Common myeloid progenitor, CD34-positive (primary cell): Measurements from ENCODE around the gene RCBTB1.
"Not testable (repeated sequence)": the region's sequence is repeated elsewhere in the genome, so short reads cannot be mapped to it uniquely, and the experiment has no call there.

ENCODE experiments used
- CTCF ChIA-PET: fragments of 350-600 bp; sonication (Branson Sonifier 250); formaldehyde crosslinking; loops from one replicate; lab custom pipeline; 2021; ENCODE audit warnings: antibody characterized with exemption; lab: Charles Lee
- POLR2A ChIA-PET: fragments of 350-600 bp; sonication (Branson Sonifier 250); formaldehyde crosslinking; loops from one replicate; lab custom pipeline; 2021; ENCODE audit warnings: antibody characterized with exemption; lab: Charles Lee
- DNase-seq, 3 donors: peaks; one replicate each; pipeline versions ENCODE4 v3.0.0 to v3.0.0-alpha.2; 2013
- H3K27ac ChIP-seq, 2 experiments: 1 replicate in 1 of 2; 2 replicates in 1 of 2; pipeline ENCODE4 v1.7.0; 2013; ENCODE audit warnings: inconsistent platforms in 2 of 2, low read length in 2 of 2, mild to moderate bottlenecking in 2 of 2, low read depth in 1 of 2, moderate library complexity in 1 of 2; ENCODE audit not compliant: severe bottlenecking in 2 of 2, insufficient read depth in 1 of 2, poor library complexity in 1 of 2
- H3K27me3 ChIP-seq, 5 experiments: replicated peaks in 2 of 5; 1 replicate in 3 of 5; 2 replicates in 2 of 5; pipeline versions ENCODE4 v1.6.1 to v1.7.0; 2013; ENCODE audit warnings: low read length in 4 of 5, mild to moderate bottlenecking in 2 of 5, moderate library complexity in 2 of 5, inconsistent platforms in 1 of 5; ENCODE audit not compliant: insufficient read depth in 5 of 5, control insufficient read depth in 4 of 5
- H3K36me3 ChIP-seq, 4 experiments: 1 replicate in 2 of 4; 2 replicates in 2 of 4; pipeline versions ENCODE4 v1.6.1 to v1.7.0; 2013; ENCODE audit warnings: low read length in 3 of 4, control low read depth in 1 of 4, mild to moderate bottlenecking in 1 of 4; ENCODE audit not compliant: control insufficient read depth in 4 of 4, insufficient read depth in 4 of 4
- H3K4me1 ChIP-seq, 4 experiments: 1 replicate in 3 of 4; 2 replicates in 1 of 4; pipeline versions ENCODE4 v1.6.1 to v1.7.1; 2013; ENCODE audit warnings: low read length in 3 of 4, mild to moderate bottlenecking in 3 of 4, control low read depth in 1 of 4, inconsistent platforms in 1 of 4, moderate library complexity in 1 of 4; ENCODE audit not compliant: control insufficient read depth in 4 of 4, insufficient read depth in 4 of 4; ENCODE audit errors: control extremely low read depth in 1 of 4
- H3K4me3 ChIP-seq, 7 experiments: 1 replicate in 4 of 7; 2 replicates in 3 of 7; pipeline versions ENCODE4 v1.5.1 to v1.7.0; 2013; ENCODE audit warnings: mild to moderate bottlenecking in 7 of 7, low read length in 6 of 7, moderate library complexity in 6 of 7, inconsistent platforms in 2 of 7, low read depth in 2 of 7, control low read depth in 1 of 7; ENCODE audit not compliant: insufficient read depth in 4 of 7, control insufficient read depth in 1 of 7; ENCODE audit errors: extremely low read depth in 1 of 7
- H3K9me3 ChIP-seq, 5 experiments: 1 replicate in 4 of 5; 2 replicates in 1 of 5; pipeline versions ENCODE4 v1.6.1 to v1.7.1; 2013; ENCODE audit warnings: low read length in 4 of 5, mild to moderate bottlenecking in 2 of 5, inconsistent platforms in 1 of 5, low read depth in 1 of 5, moderate library complexity in 1 of 5; ENCODE audit not compliant: control insufficient read depth in 4 of 5, insufficient read depth in 2 of 5; ENCODE audit errors: control extremely low read depth in 1 of 5
- WGBS: methylation state at CpG from one replicate; pipeline ENCODE4 v1.1.5; 2013; ENCODE audit not compliant: insufficient coverage; 5-methylcytosine and 5-hydroxymethylcytosine counted together

Gene RCBTB1

DNA sequence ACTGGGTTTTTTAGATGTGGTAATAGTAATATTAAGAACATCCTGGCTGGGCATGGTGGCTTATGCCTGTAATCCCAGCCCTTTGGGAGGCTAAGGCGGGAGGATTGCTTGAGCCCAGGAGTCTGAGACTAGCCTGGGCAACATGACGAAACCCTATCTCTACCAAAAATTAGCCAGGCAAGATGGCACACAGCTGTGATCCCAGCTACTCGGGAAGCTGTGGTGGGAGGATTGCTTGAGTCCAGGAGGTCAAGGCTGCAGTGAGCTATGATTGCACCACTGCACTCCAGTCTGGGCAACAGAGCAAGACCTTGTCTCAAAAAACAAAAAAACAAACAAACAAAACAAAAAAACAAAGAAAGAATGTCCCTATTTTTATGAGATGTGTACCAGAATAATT is 5.4 kb upstream of the RCBTB1 start:
- DNase-seq, H3K4me3 ChIP-seq, H3K27me3 ChIP-seq, H3K4me1 ChIP-seq, POLR2A ChIA-PET, H3K9me3 ChIP-seq, H3K27ac ChIP-seq, H3K36me3 ChIP-seq: not testable (repeated sequence)
- CTCF ChIA-PET = interaction anchor here (1.2 to 3.2 kb wide), 3 partner anchors 12 to 290 kb away, joined by 3 to 11 read pairs (median 4); no protein-coding TSS in a partner anchor
- 100% methylated on average over 3 of the region's 3 CpGs for WGBS

GRCh38 chr13:49587311-49587847 is 2.0 kb upstream of the RCBTB1 start:
- H3K36me3 ChIP-seq = peaks cover 0 to 3% (median 1%) of the 10 kb centered on the region in 4 experiments
- POLR2A ChIA-PET = no interaction called here
- no peak overlapping the region for H3K4me3 ChIP-seq
- peaks cover 6 to 21% (median 16%) of the 10 kb centered on the region in 4 experiments for H3K4me1 ChIP-seq
- DNase-seq = no peak
- CTCF ChIA-PET = interaction anchor here (1.0 kb wide), 1 partner anchor 10 kb away, joined by 3 read pairs; no protein-coding TSS in a partner anchor
- H3K9me3 ChIP-seq = no peaks in the 10 kb centered on the region
- no peak overlapping the region for H3K27ac ChIP-seq
- 97% methylated on average over 2 of the region's 2 CpGs for WGBS
- H3K27me3 ChIP-seq = no peaks in the 10 kb centered on the region

- H3K27ac ChIP-seq = no peak overlapping the region
- 92% methylated on average over 1 of the region's 3 CpGs for WGBS
- CTCF ChIA-PET = interaction anchor here (0.6 to 1.4 kb wide), 4 partner anchors 11 to 240 kb away, joined by 3 to 6 read pairs (median 4); no protein-coding TSS in a partner anchor
These were observed 1.4 kb upstream of the RCBTB1 start for GRCh38 chr13:49586717-49587116.

DNA sequence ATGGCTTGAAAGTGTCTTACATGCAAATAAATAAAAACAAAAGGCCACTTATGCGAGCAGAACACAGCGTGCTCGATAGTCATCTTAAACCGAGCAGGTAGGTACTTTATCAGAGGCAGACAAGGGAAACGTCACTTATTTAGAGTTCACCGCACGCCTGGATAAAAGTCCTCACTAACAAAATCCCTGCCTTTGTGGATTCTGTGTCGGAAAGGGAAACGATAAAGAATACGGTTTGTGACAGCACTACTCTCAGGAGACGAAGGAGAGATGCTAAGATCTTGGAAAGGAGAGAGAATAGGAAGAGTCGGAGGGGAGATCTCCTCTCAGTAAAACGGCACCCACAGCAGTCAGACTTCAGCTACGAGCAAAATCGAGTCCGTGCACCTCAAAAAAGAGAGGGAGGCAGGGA is 581 bp downstream of the RCBTB1 start:
- CTCF ChIA-PET = interaction anchor here (1.0 to 1.7 kb wide), 2 partner anchors 24 to 32 kb away, joined by 3 to 8 read pairs; no protein-coding TSS in a partner anchor
- Histone ChIP-seq H3K27ac (peak overlapping the region in 1 of 2 experiments; percentile 68), H3K4me3 (peak overlapping the region; percentile 81 to 97 (median 89)), H3K27me3 (no peaks in the 10 kb centered on the region), H3K36me3 (peaks cover 0 to 14% (median 5%) of the 10 kb centered on the region in 4 experiments), H3K9me3 (no peaks in the 10 kb centered on the region), H3K4me1 (peaks cover 6 to 32% (median 21%) of the 10 kb centered on the region in 4 experiments)
- peak in 2 of 3 donors; percentile 48 to 58 for DNase-seq
- POLR2A ChIA-PET = interaction anchor here (1.1 kb wide), 1 partner anchor 25 kb away, joined by 4 read pairs; no protein-coding TSS in a partner anchor
- 0% methylated on average over 16 of the region's 16 CpGs for WGBS

More at GRCh38 chr13:49586717-49587116, 1.4 kb upstream of the RCBTB1 start:
- H3K4me1 ChIP-seq = peaks cover 6 to 21% (median 17%) of the 10 kb centered on the region in 4 experiments
- no peak overlapping the region for H3K4me3 ChIP-seq
- POLR2A ChIA-PET = no interaction called here
- H3K36me3 ChIP-seq = peaks cover 0 to 4% (median 2%) of the 10 kb centered on the region in 4 experiments
- no peak for DNase-seq
- no peaks in the 10 kb centered on the region for H3K9me3 ChIP-seq
- no peaks in the 10 kb centered on the region for H3K27me3 ChIP-seq

- peak in 2 of 3 donors; percentile 27 to 43 for DNase-seq
- Histone ChIP-seq H3K36me3 (peaks cover 4 to 24% (median 13%) of the 10 kb centered on the region in 4 experiments), H3K4me1 (peaks cover 6 to 35% (median 19%) of the 10 kb centered on the region in 4 experiments), H3K4me3 (no peak overlapping the region), H3K9me3 (no peaks in the 10 kb centered on the region), H3K27ac (no peak overlapping the region), H3K27me3 (no peaks in the 10 kb centered on the region)
- ChIA-PET POLR2A (no interaction called here), CTCF (interaction anchor here (0.8 to 1.1 kb wide), 3 partner anchors 15 to 56 kb away, joined by 3 read pairs; no protein-coding TSS in a partner anchor)
- WGBS = 76% methylated on average over 4 of the region's 5 CpGs
These were observed 4.2 kb downstream of the RCBTB1 start for GRCh38 chr13:49580980-49581680.

DNA sequence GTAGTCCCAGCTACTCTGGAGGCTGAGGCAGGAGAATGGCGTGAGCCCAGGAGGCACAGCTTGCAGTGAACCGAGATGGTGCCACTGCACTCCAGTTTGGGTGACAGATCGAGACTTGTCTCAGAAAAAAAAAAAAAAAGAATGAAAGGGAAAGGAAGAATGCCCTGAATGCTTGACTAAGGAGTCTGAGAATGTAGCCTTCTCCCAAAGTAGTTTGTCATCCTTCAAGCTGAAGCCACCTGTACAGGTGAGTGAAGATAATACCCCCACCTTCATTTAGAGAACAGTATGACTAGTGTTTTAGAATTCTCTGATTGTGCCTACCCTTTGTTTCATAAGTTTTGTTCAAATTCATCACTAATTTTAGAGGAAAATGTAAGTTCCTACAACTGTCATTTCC is 5.9 kb downstream of the RCBTB1 start:
- POLR2A ChIA-PET = no interaction called here
- H3K36me3 ChIP-seq = peaks cover 4 to 24% (median 13%) of the 10 kb centered on the region in 4 experiments
- H3K27ac ChIP-seq = no peak overlapping the region
- H3K4me1 ChIP-seq = peaks cover under 1 to 24% (median 12%) of the 10 kb centered on the region in 4 experiments
- WGBS = 100% methylated on average over 3 of the region's 3 CpGs
- no peak for DNase-seq
- H3K4me3 ChIP-seq = no peak overlapping the region
- no peaks in the 10 kb centered on the region for H3K9me3 ChIP-seq
- H3K27me3 ChIP-seq = no peaks in the 10 kb centered on the region
- CTCF ChIA-PET = interaction anchor here (0.6 kb wide), 1 partner anchor 261 kb away, joined by 4 read pairs; no protein-coding TSS in a partner anchor
